HepG2 (cell line): ENCODE data around the gene BCL2L2. TPM values are rescaled to one million over a fixed set of nuclear protein-coding genes. Genes with fewer than 3 reads are reported as not detected.
A peak's percentile ranks its signal among the peaks of the same experiment; 100 is the strongest.

Experiments
- ETV5 ChIP-seq: IDR thresholded peaks from 2 replicates; pipeline ENCODE4 v1.6.1; 2018; ENCODE audit warnings: missing biosample characterization, missing genetic modification reagents, inconsistent platforms, borderline replicate concordance
- GMEB1 ChIP-seq: sonication (generic); formaldehyde crosslinking; IDR thresholded peaks from 2 replicates; pipeline ENCODE4 v1.5.1; 2020; ENCODE audit warnings: missing genetic modification reagents, mild to moderate bottlenecking, borderline replicate concordance
- KDM3A ChIP-seq: IDR thresholded peaks from 2 replicates; pipeline ENCODE4 v1.6.1; 2018; ENCODE audit warnings: low read depth, missing compliant biosample characterization
- REPIN1 ChIP-seq: sonication (generic); formaldehyde crosslinking; IDR thresholded peaks from 2 replicates; pipeline ENCODE4 v1.8.0; 2022; ENCODE audit warnings: missing genetic modification reagents, low read depth, mild to moderate bottlenecking, borderline replicate concordance
- TIGD3 ChIP-seq: sonication (generic); formaldehyde crosslinking; IDR thresholded peaks from 2 replicates; pipeline ENCODE4 v1.5.1; 2020; ENCODE audit warnings: mild to moderate bottlenecking, missing genetic modification reagents, borderline replicate concordance
- ZBTB38 ChIP-seq: sonication (generic); formaldehyde crosslinking; IDR thresholded peaks from 2 replicates; pipeline ENCODE4 v1.5.1; 2020; ENCODE audit warnings: mild to moderate bottlenecking, missing genetic modification reagents
- ZC3H4 ChIP-seq: sonication (generic); formaldehyde crosslinking; IDR thresholded peaks from 2 replicates; pipeline ENCODE4 v1.4.0; 2020; ENCODE audit warnings: missing genetic modification reagents, borderline replicate concordance
- ZNF354B ChIP-seq: sonication (generic); formaldehyde crosslinking; IDR thresholded peaks from 2 replicates; pipeline ENCODE4 v1.8.0; 2022; ENCODE audit warnings: mild to moderate bottlenecking, missing genetic modification reagents
- ZNF552 ChIP-seq: sonication (generic); formaldehyde crosslinking; IDR thresholded peaks from 2 replicates; pipeline ENCODE4 v1.9.0; 2022; ENCODE audit warnings: missing genetic modification reagents, mild to moderate bottlenecking, borderline replicate concordance
- ZNF639 ChIP-seq: conservative IDR thresholded peaks from 2 replicates; pipeline ENCODE4 v1.6.1; 2018; ENCODE audit warnings: missing genetic modification reagents
- ZSCAN12 ChIP-seq: sonication (generic); formaldehyde crosslinking; IDR thresholded peaks from 2 replicates; pipeline ENCODE4 v1.9.0; 2021; ENCODE audit warnings: mild to moderate bottlenecking, missing genetic modification reagents
- ZSCAN29 ChIP-seq: sonication (generic); formaldehyde crosslinking; conservative IDR thresholded peaks from 2 replicates; pipeline ENCODE4 v1.4.0; 2020; ENCODE audit warnings: mild to moderate bottlenecking, missing genetic modification reagents
- ZZZ3 ChIP-seq: sonication (generic); formaldehyde crosslinking; IDR thresholded peaks from 2 replicates; pipeline ENCODE4 v1.4.0; 2020; ENCODE audit warnings: missing genetic modification reagents, mild to moderate bottlenecking, borderline replicate concordance
- polyA plus RNA-seq, 8 experiments: library from polyadenylated mRNA; depleted of rRNA in 3 of 8; stranded (reverse) in 7 of 8; unstranded in 1 of 8; fragments of >200 nt; fragmentation: Illumina TruSeq in 4 of 8; extraction: Trizol in 4 of 8; gene quantifications; 2 replicates each; pipeline versions ENCODE4 v1.2.1 to v1.2.3, GENCODE V29; 2011 to 2016; ENCODE audit warnings: low read depth in 4 of 8, missing spikeins in 1 of 8, mixed read lengths in 1 of 8; ENCODE audit not compliant: insufficient read depth in 1 of 8
- total RNA-seq, 5 experiments: library from RNA; depleted of rRNA; stranded (reverse); fragments of >200 nt; fragmentation: Illumina TruSeq; extraction: Trizol; gene quantifications; 2 replicates each; pipeline ENCODE4 v1.2.3, GENCODE V29; 2016; ENCODE audit warnings: low read depth in 1 of 5
- TF ChIP-seq, protein P1 (sequence below): IDR thresholded peaks from 2 replicates; pipeline ENCODE4 v1.6.1; 2016; ENCODE audit warnings: missing genetic modification reagents, missing compliant biosample characterization
- TF ChIP-seq, protein P2 (sequence below): sonication (generic); formaldehyde crosslinking; IDR thresholded peaks from 2 replicates; pipeline ENCODE4 v1.4.0; 2020; ENCODE audit warnings: missing genetic modification reagents
- TF ChIP-seq, protein P3 (sequence below), 2 experiments: sonication (generic) in 1 of 2; formaldehyde crosslinking in 1 of 2; IDR thresholded peaks; 2 replicates each; pipeline versions ENCODE4 v1.5.1 to v1.6.1; 2011 to 2020; ENCODE audit warnings: borderline replicate concordance in 1 of 2, low read depth in 1 of 2, low read length in 1 of 2, mild to moderate bottlenecking in 1 of 2, missing genetic modification reagents in 1 of 2, moderate library complexity in 1 of 2
- TF ChIP-seq, protein P4 (sequence below): sonication (generic); formaldehyde crosslinking; IDR thresholded peaks from 2 replicates; pipeline ENCODE4 v1.9.0; 2021; ENCODE audit warnings: missing genetic modification reagents, mild to moderate bottlenecking, borderline replicate concordance

The BCL2L2 gene
- total and polyA plus RNA-seq, 2 of the 13 experiments (the other 11 are each of a cell fraction or from before 2014, with no cell fraction given), result 28.1 to 49.8 TPM

DNA sequence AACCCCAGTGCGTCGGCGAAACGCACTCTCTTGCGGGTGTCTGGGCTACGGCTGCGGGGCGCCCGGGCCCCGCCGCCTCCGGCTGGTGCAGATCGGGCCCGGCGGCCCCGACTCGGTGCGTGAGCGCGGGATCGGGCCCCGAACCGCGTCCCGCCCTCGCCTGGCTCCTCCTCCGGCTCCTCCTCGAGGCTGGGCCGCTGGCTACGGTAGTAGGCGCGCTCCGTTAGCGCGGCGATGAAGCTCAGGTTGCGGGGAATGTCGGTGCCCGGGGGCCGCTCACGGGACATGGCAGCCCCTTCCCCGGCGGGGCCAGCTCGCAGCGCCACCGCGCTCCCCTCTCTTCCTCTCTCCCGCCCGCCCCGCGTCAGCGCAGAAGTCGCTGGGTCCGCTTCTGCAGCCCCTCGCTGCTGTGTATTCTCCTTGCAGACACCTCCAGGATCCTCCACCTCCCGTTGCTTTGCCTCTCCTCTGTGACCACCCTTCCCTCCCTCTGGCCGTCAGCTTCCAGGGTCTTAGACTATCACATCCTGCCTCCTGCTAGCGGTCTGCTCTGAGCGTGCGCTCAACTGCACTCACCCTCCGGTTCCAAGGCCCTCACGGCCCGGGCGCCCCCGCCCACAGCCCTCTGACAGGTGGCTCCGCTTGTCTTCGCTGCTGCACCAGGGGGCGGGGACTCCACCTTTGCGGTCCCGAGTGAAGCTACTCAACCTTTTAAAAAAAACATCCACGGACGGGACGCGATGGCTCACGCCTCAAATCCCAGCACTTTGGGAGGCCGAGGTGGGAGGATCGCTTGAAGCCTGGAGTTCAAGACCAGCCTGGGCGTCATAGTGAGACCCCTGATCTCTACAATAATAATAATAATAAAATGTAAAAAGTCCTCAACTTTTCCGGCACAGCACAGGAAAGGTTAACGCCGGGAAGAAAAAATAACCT is 4.1 kb upstream of the BCL2L2 start, which contains the start of gene PPP1R3E (continued):
- TF ChIP-seq ZNF639 (peak; percentile 71), ZNF552 (peak; percentile 75; the same call in 1 of the 2 replicates), KDM3A (no peak; the same call in 1 of the 2 replicates), ZZZ3 (CRISPR knock-in tag) (no peak; the same call in 1 of the 2 replicates), ZBTB38 (CRISPR knock-in tag) (peak; percentile 66), GMEB1 (CRISPR knock-in tag) (peak; percentile 31; the same call in 1 of the 2 replicates), ZNF354B (0 out of 2 replicates have a peak, but pooled peaks have one; percentile 60), ZSCAN12 (peak; percentile 84; the same call in 1 of the 2 replicates), ETV5 (peak; percentile 74), TIGD3 (CRISPR knock-in tag) (peak; percentile 93; the same call in 1 of the 2 replicates), REPIN1 (CRISPR knock-in tag) (peak; percentile 38; the same call in 1 of the 2 replicates), ZSCAN29 (CRISPR knock-in tag) (no peak), ZC3H4 (CRISPR knock-in tag) (peak; percentile 81; the same call in 1 of the 2 replicates)
- TF ChIP-seq, protein P1, sequence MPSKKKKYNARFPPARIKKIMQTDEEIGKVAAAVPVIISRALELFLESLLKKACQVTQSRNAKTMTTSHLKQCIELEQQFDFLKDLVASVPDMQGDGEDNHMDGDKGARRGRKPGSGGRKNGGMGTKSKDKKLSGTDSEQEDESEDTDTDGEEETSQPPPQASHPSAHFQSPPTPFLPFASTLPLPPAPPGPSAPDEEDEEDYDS (CRISPR knock-in tag), result peak; percentile 81
- TF ChIP-seq, protein P2, sequence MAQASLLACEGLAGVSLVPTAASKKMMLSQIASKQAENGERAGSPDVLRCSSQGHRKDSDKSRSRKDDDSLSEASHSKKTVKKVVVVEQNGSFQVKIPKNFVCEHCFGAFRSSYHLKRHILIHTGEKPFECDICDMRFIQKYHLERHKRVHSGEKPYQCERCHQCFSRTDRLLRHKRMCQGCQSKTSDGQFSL, result no peak
- TF ChIP-seq, protein P3, sequence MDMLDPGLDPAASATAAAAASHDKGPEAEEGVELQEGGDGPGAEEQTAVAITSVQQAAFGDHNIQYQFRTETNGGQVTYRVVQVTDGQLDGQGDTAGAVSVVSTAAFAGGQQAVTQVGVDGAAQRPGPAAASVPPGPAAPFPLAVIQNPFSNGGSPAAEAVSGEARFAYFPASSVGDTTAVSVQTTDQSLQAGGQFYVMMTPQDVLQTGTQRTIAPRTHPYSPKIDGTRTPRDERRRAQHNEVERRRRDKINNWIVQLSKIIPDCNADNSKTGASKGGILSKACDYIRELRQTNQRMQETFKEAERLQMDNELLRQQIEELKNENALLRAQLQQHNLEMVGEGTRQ (IDR thresholded peaks at IDR 0.05; ENCODE audit: low read depth, low read length), result no peak
- TF ChIP-seq, protein P3 (CRISPR knock-in tag; IDR thresholded peaks at IDR 0.05; ENCODE audit: borderline replicate concordance), result 0 out of 2 replicates have a peak, but pooled peaks have one; percentile 23
- TF ChIP-seq, protein P4, sequence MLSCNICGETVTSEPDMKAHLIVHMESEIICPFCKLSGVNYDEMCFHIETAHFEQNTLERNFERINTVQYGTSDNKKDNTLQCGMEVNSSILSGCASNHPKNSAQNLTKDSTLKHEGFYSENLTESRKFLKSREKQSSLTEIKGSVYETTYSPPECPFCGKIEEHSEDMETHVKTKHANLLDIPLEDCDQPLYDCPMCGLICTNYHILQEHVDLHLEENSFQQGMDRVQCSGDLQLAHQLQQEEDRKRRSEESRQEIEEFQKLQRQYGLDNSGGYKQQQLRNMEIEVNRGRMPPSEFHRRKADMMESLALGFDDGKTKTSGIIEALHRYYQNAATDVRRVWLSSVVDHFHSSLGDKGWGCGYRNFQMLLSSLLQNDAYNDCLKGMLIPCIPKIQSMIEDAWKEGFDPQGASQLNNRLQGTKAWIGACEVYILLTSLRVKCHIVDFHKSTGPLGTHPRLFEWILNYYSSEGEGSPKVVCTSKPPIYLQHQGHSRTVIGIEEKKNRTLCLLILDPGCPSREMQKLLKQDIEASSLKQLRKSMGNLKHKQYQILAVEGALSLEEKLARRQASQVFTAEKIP, result no peak
